ENCODE measurements around the gene EBF4. TPM values are rescaled to one million over a fixed set of nuclear protein-coding genes. Genes with fewer than 3 reads are reported as not detected.

Gene EBF4
- total RNA-seq, 4 donors from 2014 or later, result 1.3 to 7.5 (median 5.4) TPM

DNA sequence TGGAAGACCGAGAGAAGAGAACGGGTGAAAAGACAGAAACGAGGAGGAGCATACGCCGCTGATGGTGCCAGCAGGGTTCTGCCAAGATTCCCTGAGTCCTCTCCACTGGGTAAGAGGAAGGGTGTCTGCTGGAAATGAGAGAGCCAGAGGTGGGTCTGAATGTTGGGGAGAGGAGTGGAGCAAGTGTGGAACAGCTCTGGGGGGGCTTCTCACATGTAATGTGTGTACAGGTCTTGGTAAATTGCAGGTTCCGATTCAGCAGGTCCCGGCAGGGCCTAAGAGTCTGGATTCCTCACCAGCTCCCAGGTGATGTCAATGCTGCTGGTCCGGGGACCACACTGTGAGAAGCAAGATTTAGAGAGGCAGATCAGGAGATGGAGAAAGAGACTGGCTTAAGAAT is 1.5 kb upstream of the EBF4 start:
- TF ChIP-seq, protein P1, sequence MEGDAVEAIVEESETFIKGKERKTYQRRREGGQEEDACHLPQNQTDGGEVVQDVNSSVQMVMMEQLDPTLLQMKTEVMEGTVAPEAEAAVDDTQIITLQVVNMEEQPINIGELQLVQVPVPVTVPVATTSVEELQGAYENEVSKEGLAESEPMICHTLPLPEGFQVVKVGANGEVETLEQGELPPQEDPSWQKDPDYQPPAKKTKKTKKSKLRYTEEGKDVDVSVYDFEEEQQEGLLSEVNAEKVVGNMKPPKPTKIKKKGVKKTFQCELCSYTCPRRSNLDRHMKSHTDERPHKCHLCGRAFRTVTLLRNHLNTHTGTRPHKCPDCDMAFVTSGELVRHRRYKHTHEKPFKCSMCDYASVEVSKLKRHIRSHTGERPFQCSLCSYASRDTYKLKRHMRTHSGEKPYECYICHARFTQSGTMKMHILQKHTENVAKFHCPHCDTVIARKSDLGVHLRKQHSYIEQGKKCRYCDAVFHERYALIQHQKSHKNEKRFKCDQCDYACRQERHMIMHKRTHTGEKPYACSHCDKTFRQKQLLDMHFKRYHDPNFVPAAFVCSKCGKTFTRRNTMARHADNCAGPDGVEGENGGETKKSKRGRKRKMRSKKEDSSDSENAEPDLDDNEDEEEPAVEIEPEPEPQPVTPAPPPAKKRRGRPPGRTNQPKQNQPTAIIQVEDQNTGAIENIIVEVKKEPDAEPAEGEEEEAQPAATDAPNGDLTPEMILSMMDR (IDR thresholded peaks at IDR 0.05), result no peak
- DNase-seq (ENCODE audit: low spot score) (no peak), ATAC-seq (ENCODE audit: low FRiP score) (no peak)

DNA sequence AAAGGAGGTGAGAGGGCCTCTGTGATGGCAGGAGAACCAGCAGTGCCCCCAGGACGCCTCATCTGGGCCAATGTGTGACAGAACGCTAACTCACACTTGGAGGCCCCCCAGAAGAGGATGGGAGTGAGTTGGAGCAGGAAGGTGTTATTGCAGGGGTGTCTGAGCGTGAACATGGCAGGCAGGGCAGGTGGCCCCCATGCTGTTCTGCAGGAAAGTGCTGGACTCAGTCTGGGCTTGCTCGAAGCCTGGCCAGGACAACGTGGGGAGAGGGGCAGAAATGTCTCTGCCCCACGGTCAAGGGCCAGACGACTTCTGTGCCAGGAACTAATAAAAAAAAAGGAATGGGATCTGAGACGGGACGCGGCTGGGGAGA is 931 bp upstream of the EBF4 start:
- TF ChIP-seq, protein P1 (IDR thresholded peaks at IDR 0.05), result no peak
- no peak for DNase-seq (ENCODE audit: low spot score)
- no peak for ATAC-seq (ENCODE audit: low FRiP score)

- ATAC-seq (ENCODE audit: low FRiP score) (no peak), DNase-seq (ENCODE audit: low spot score) (no peak)
- TF ChIP-seq, protein P1 (IDR thresholded peaks at IDR 0.05), result no peak
Observed at GRCh38 chr20:2692886-2693285, 306 bp downstream of the EBF4 start.

DNA sequence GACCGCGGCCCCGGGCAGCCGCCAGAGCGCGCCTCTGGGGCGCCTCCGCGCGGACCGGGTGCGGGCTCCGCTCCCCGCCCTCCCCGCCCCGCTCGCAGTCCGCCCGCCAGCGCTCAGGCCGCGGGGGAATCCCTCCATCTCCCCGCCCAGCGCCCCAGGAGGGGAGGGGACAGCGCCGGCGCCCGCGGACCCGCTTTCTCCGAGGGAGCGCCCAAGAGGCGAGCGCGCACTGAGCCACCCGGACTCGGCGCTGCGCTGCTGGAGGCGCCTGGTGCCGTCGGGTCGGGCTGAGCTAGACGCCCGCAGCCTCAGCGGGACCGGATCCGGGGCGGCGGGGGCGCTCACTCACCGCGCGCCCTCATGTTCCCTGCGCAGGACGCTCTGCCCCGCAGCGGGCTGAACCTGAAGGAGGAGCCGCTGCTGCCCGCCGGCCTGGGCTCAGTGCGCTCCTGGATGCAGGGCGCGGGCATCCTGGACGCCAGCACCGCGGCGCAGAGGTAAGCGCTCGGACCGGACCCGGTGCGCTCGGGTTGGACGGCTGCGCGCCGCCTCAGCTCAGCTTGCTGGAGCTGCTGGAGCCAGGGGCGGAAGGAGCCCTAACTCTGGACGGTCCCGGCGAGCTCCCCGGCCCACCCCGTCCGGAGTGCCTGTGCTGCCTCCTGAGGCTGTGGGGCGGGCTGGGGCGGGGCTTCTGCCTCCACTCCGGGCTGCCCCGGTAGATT is 867 bp downstream of the EBF4 start:
- DNase-seq (ENCODE audit: low spot score) (no peak), ATAC-seq (ENCODE audit: low FRiP score) (peak; percentile 66)
- TF ChIP-seq, protein P1 (IDR thresholded peaks at IDR 0.05), result no peak

GRCh38 chr20:2694008-2694471 is 1.5 kb downstream of the EBF4 start:
- DNase-seq (ENCODE audit: low spot score) (no peak), ATAC-seq (ENCODE audit: low FRiP score) (no peak)
- TF ChIP-seq, protein P1 (IDR thresholded peaks at IDR 0.05), result no peak

GRCh38 chr20:2694519-2694918 is 1.9 kb downstream of the EBF4 start:
- TF ChIP-seq, protein P1 (IDR thresholded peaks at IDR 0.05), result no peak
- DNase-seq (ENCODE audit: low spot score) (no peak), ATAC-seq (ENCODE audit: low FRiP score) (no peak)
